Kidney tubule cell (primary cell): ENCODE measurements around the gene DDX41.
"Not testable (repeated sequence)": the region's sequence is repeated elsewhere in the genome, so short reads cannot be mapped to it uniquely, and the experiment has no call there.

Experiments used
- DNase-seq: peaks from one replicate; pipeline ENCODE4 v3.0.0-alpha.2; 2018; ENCODE audit warnings: low spot score

Gene DDX41

GRCh38 chr5:177537389-177538361, 20.9 kb upstream of the DDX41 start:
- DNase-seq, result peak; percentile 87

GRCh38 chr5:177536386-177536785, 19.6 kb upstream of the DDX41 start:
- no peak for DNase-seq

- no peak for DNase-seq
Observed at GRCh38 chr5:177535125-177535524, 18.4 kb upstream of the DDX41 start.

- DNase-seq, result not testable (repeated sequence)
Observed at GRCh38 chr5:177534433-177534832, 17.7 kb upstream of the DDX41 start.

- DNase-seq, result no peak
Observed at GRCh38 chr5:177531209-177531940, 14.6 kb upstream of the DDX41 start.

GRCh38 chr5:177530638-177531037, 13.9 kb upstream of the DDX41 start:
- no peak for DNase-seq

- DNase-seq, result no peak
Observed at GRCh38 chr5:177529247-177530203, 12.8 kb upstream of the DDX41 start.

GRCh38 chr5:177528631-177529030, 11.9 kb upstream of the DDX41 start:
- DNase-seq, result no peak

GRCh38 chr5:177527595-177527994, 10.8 kb upstream of the DDX41 start:
- DNase-seq, result no peak

- no peak for DNase-seq
Observed at GRCh38 chr5:177526791-177527190, 10.0 kb upstream of the DDX41 start.

GRCh38 chr5:177526191-177526590, 9.4 kb upstream of the DDX41 start:
- DNase-seq, result no peak

GRCh38 chr5:177524941-177525655, 8.3 kb upstream of the DDX41 start:
- no peak for DNase-seq

- no peak for DNase-seq
Observed at GRCh38 chr5:177524539-177524900, 7.8 kb upstream of the DDX41 start.

- no peak for DNase-seq
Observed at GRCh38 chr5:177523711-177524538, 7.2 kb upstream of the DDX41 start.

GRCh38 chr5:177520916-177521513, 4.3 kb upstream of the DDX41 start:
- no peak for DNase-seq

- no peak for DNase-seq
Observed at GRCh38 chr5:177520271-177520670, 3.5 kb upstream of the DDX41 start.

- DNase-seq, result no peak
Observed at GRCh38 chr5:177519463-177520235, 2.9 kb upstream of the DDX41 start.

- DNase-seq, result no peak
Observed at GRCh38 chr5:177515580-177515979, 1.2 kb downstream of the DDX41 start.

- no peak for DNase-seq
Observed at GRCh38 chr5:177514541-177514940, 2.2 kb downstream of the DDX41 start.
